HCT116 (cell line): Measurements from ENCODE around the gene COL5A1. TPM values are rescaled to one million over a fixed set of nuclear protein-coding genes. Genes with fewer than 3 reads are reported as not detected.

ENCODE experiments used
- ATAC-seq: fragments of 200-7000 bp; cut with Tn5 transposase; 2 replicates; pipeline ENCODE4 v1.9.1; 2020; ENCODE audit warnings: mild to moderate bottlenecking, moderate library complexity
- BruUV-seq: library from RNA; stranded (reverse); fragments of 400-500 nt; replicated peaks from 2 replicates; lab custom pipeline; 2021; lab: Mats Ljungman, UMichigan
- CTCF ChIA-PET: fragments of 300-600 bp; sonication (Branson Sonifier 250); formaldehyde crosslinking; loops from one replicate; lab custom pipeline; 2021; ENCODE audit warnings: antibody characterized with exemption; lab: Charles Lee
- POLR2A ChIA-PET: fragments of 300-600, 350-600 bp; sonication (Branson Sonifier 250); formaldehyde crosslinking; loops from one replicate; lab custom pipeline; 2021; ENCODE audit warnings: antibody characterized with exemption; lab: Charles Lee
- RAD21 ChIA-PET, 2 experiments: fragments of 300-600 bp; sonication (Branson Sonifier 250); formaldehyde crosslinking; loops; one replicate each; lab custom pipeline; 2023; ENCODE audit warnings: low total read pairs in 2 of 2; ENCODE audit not compliant: uncharacterized antibody in 2 of 2, unreplicated experiment in 2 of 2, low non-redundant PET in 1 of 2; lab: Charles Lee
- DNase-seq: peaks from one replicate; pipeline ENCODE4 v3.0.0-alpha.2; 2010; ENCODE audit warnings: low read depth, low spot score
- H2AFZ ChIP-seq: fragments of 200-600 bp; shearing (Covaris generic), sonication (generic); 2 replicates; pipeline ENCODE4 v1.6.1; 2017; ENCODE audit warnings: low read depth, mixed run types, mixed read lengths, antibody characterized with exemption, low read length; ENCODE audit not compliant: poor library complexity, severe bottlenecking
- H3K27ac ChIP-seq: 2 replicates; pipeline ENCODE4 v1.5.1; 2012; ENCODE audit warnings: low read depth, low read length
- H3K27me3 ChIP-seq: fragments of 200-600 bp; sonication (generic); 2 replicates; pipeline ENCODE4 v1.6.1; 2016; ENCODE audit warnings: mixed run types, low read length, mixed read lengths; ENCODE audit not compliant: insufficient read depth
- H3K36me3 ChIP-seq, 2 experiments: fragments of 200-500 bp in 1 of 2; fragments of 200-600 bp in 1 of 2; sonication (Bioruptor generic) in 1 of 2; sonication (generic) in 1 of 2; 2 replicates each; pipeline versions ENCODE4 v1.5.1 to v1.6.1; 2014 to 2016; ENCODE audit warnings: low read length in 2 of 2, inconsistent platforms in 1 of 2, mixed read lengths in 1 of 2, mixed run types in 1 of 2; ENCODE audit not compliant: insufficient read depth in 2 of 2, control insufficient read depth in 1 of 2
- H3K4me1 ChIP-seq, 2 experiments: fragments of 200-600 bp in 1 of 2; sonication (generic) in 1 of 2; 2 replicates each; pipeline versions ENCODE4 v1.5.1 to v1.6.1; 2012 to 2017; ENCODE audit warnings: low read length in 2 of 2, inconsistent platforms in 1 of 2, mild to moderate bottlenecking in 1 of 2, mixed read lengths in 1 of 2, mixed run types in 1 of 2, moderate library complexity in 1 of 2; ENCODE audit not compliant: insufficient read depth in 2 of 2, control insufficient read depth in 1 of 2
- H3K4me2 ChIP-seq: fragments of 200-600 bp; sonication (generic); 2 replicates; pipeline ENCODE4 v1.6.1; 2017; ENCODE audit warnings: mixed run types, low read length, mixed read lengths
- H3K4me3 ChIP-seq, 2 experiments: fragments of 200-600 bp in 1 of 2; sonication (generic) in 1 of 2; replicated peaks in 1 of 2; 2 replicates each; pipeline ENCODE4 v1.5.1; 2011 to 2016; ENCODE audit warnings: low read length in 2 of 2, control low read depth in 1 of 2, low read depth in 1 of 2, mild to moderate bottlenecking in 1 of 2, mixed read lengths in 1 of 2, mixed run types in 1 of 2
- H3K79me2 ChIP-seq: fragments of 200-600 bp; sonication (generic); 2 replicates; pipeline ENCODE4 v1.6.1; 2017; ENCODE audit warnings: mild to moderate bottlenecking, mixed run types, low read length, moderate library complexity, mixed read lengths; ENCODE audit not compliant: insufficient read depth
- H3K9ac ChIP-seq: fragments of 200-600 bp; sonication (generic); 2 replicates; pipeline ENCODE4 v1.6.1; 2016; ENCODE audit warnings: low read length, mixed read lengths
- H3K9me2 ChIP-seq: fragments of 200-600 bp; sonication (generic), shearing (Covaris generic); 2 replicates; pipeline ENCODE4 v1.6.1; 2017; ENCODE audit warnings: mixed run types, mild to moderate bottlenecking, moderate library complexity; ENCODE audit not compliant: insufficient read depth
- H3K9me3 ChIP-seq, 2 experiments: fragments of 200-500 bp in 1 of 2; fragments of 200-600 bp in 1 of 2; sonication (Bioruptor generic) in 1 of 2; sonication (generic) in 1 of 2; 2 replicates each; pipeline ENCODE4 v1.6.1; 2014 to 2017; ENCODE audit warnings: low read length in 2 of 2, mixed read lengths in 2 of 2, inconsistent platforms in 1 of 2, low read depth in 1 of 2, mild to moderate bottlenecking in 1 of 2, mixed run types in 1 of 2, moderate library complexity in 1 of 2; ENCODE audit not compliant: control insufficient read depth in 1 of 2, insufficient read depth in 1 of 2
- H4K20me1 ChIP-seq: fragments of 200-600 bp; sonication (generic), shearing (Covaris generic); 2 replicates; pipeline ENCODE4 v1.6.1; 2017; ENCODE audit warnings: mixed run types, mild to moderate bottlenecking, moderate library complexity; ENCODE audit not compliant: insufficient read depth
- CBX3 ChIP-seq: IDR thresholded peaks from 2 replicates; pipeline ENCODE4 v1.6.1; 2012; ENCODE audit warnings: low read depth
- JUND ChIP-seq: IDR thresholded peaks from 2 replicates; pipeline ENCODE4 v1.6.1; 2012
- RAD21 ChIP-seq: IDR thresholded peaks from 2 replicates; pipeline ENCODE4 v1.6.1; 2012; ENCODE audit warnings: low read depth, mild to moderate bottlenecking
- REST ChIP-seq: IDR thresholded peaks from 2 replicates; pipeline ENCODE4 v1.6.1; 2012; ENCODE audit warnings: low read depth
- SP1 ChIP-seq: IDR thresholded peaks from 2 replicates; pipeline ENCODE4 v1.6.1; 2012; ENCODE audit warnings: low read depth
- TCF7L2 ChIP-seq: IDR thresholded peaks from 2 replicates; pipeline ENCODE4 v1.7.0; 2011; ENCODE audit warnings: borderline replicate concordance, inconsistent platforms; ENCODE audit not compliant: insufficient read depth, insufficient read length; ENCODE audit errors: extremely low read depth
- intact Hi-C: fragments of 100-400 bp; cut with micrococcal nuclease; formaldehyde crosslinking; loops from 2 replicates; pipeline ENCODE4 v1.10.0; 2022
- total RNA-seq: library from RNA; stranded (reverse); gene quantifications from one replicate; pipeline ENCODE4 v1.2.1, GENCODE V29; 2021; ENCODE audit not compliant: unreplicated experiment

The COL5A1 gene
- total RNA-seq, 1 experiment from 2014 or later: 0.30 TPM

- Histone ChIP-seq H3K9ac (no peak overlapping the region), H3K79me2 (no peaks in the 10 kb centered on the region), H3K4me1 (no peaks in the 10 kb centered on the region), H3K27me3 (no peaks in the 10 kb centered on the region), H3K4me3 (no peak overlapping the region), H3K36me3 (no peaks in the 10 kb centered on the region), H3K9me3 (no peaks in the 10 kb centered on the region), H2AFZ (no peak overlapping the region), H3K4me2 (no peak overlapping the region), H3K27ac (no peak overlapping the region), H4K20me1 (no peaks in the 10 kb centered on the region), H3K9me2 (no peaks in the 10 kb centered on the region)
- intact Hi-C loops: loop anchor here (10.0 kb wide), 1 partner anchor 294 kb away; no protein-coding TSS in a partner anchor
- DNase-seq (no peak), ATAC-seq (no peak)
- BruUV-seq: no TSS peak
- TF ChIP-seq JUND (no peak), REST (no peak), RAD21 (no peak), TCF7L2 (no peak), CBX3 (no peak), SP1 (no peak)
- RAD21 ChIA-PET: no interaction called here
- POLR2A ChIA-PET: no interaction called here
- CTCF ChIA-PET: no interaction called here
Measured at GRCh38 chr9:134690301-134690751, 48.7 kb downstream of the COL5A1 start.
